Sigmoid colon (tissue), 4 donors: Measurements from ENCODE around the gene GPR37.

Experiments
- CTCF ChIP-seq, 4 experiments: fragments of 450-650 bp in 3 of 4; fragments of 200-600 bp in 1 of 4; IDR thresholded peaks; one replicate each; pipeline ENCODE4 v1.5.1; 2016 to 2019; ENCODE audit warnings: antibody characterized with exemption in 4 of 4, mild to moderate bottlenecking in 3 of 4, moderate library complexity in 2 of 4
- EP300 ChIP-seq, 4 donors: sonication (generic); formaldehyde crosslinking; IDR thresholded peaks; one replicate each; pipeline ENCODE4 v1.6.1; 2017; ENCODE audit warnings: antibody characterized with exemption in 4 of 4
- POLR2A ChIP-seq, 2 donors: fragments of 450-650 bp; IDR thresholded peaks; one replicate each; pipeline ENCODE4 v1.6.1; 2016; ENCODE audit warnings: antibody characterized with exemption in 2 of 2, mild to moderate bottlenecking in 2 of 2, moderate library complexity in 2 of 2
- POLR2AphosphoS5 ChIP-seq, 4 donors: sonication (generic); formaldehyde crosslinking; IDR thresholded peaks; one replicate each; pipeline ENCODE4 v1.6.1; 2017; ENCODE audit warnings: antibody characterized with exemption in 4 of 4

GRCh38 chr7:124813994-124814798 lies 48.6 kb upstream of the GPR37 start:
- TF ChIP-seq CTCF (IDR thresholded peaks at IDR 0.05) (no peak), EP300 (IDR thresholded peaks at IDR 0.05) (no peak), POLR2A (IDR thresholded peaks at IDR 0.05) (no peak), POLR2AphosphoS5 (IDR thresholded peaks at IDR 0.05) (no peak)
